Choroid plexus epithelial cell (primary cell): Measurements from ENCODE around the gene TSPAN19.

Experiments
- DNase-seq: peaks from one replicate; pipeline ENCODE4 v3.0.0-alpha.2; 2010; ENCODE audit warnings: low read depth
- H3K4me3 ChIP-seq: 2 replicates; pipeline ENCODE4 v1.5.1; 2011; ENCODE audit warnings: low read depth, mild to moderate bottlenecking, control low read depth, low read length, moderate library complexity
- TF ChIP-seq, protein P1 (sequence below): conservative IDR thresholded peaks from 2 replicates; pipeline ENCODE4 v1.5.1; 2011; ENCODE audit warnings: low read depth, mild to moderate bottlenecking, control low read depth, inconsistent platforms, low read length, moderate library complexity

Gene TSPAN19

DNA sequence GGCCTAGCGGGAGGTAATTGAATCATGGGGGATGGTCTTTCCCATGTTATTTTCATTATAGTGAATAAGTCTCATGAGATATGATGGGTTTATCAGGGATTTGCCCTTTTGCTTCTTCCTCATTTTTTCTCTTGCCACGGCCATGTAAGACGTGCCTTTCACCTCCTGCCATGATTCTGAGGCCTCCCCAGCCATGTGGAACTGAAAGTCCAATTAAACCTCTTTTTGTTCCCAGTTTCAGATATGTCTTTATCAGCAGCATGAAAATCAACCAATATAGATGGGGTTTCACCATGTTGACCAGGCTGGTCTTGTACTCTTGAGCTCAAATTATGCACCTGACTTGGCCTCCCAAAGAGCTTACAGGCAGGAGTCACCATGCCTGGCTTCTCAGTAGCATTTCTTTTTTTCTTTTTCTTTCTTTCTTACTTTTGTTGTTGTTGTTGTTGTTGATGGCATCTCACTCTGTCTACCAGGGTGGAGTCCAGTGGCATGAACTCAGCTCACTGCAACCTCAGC, 33.2 kb downstream of the TSPAN19 start:
- DNase-seq: no peak
- TF ChIP-seq, protein P1, sequence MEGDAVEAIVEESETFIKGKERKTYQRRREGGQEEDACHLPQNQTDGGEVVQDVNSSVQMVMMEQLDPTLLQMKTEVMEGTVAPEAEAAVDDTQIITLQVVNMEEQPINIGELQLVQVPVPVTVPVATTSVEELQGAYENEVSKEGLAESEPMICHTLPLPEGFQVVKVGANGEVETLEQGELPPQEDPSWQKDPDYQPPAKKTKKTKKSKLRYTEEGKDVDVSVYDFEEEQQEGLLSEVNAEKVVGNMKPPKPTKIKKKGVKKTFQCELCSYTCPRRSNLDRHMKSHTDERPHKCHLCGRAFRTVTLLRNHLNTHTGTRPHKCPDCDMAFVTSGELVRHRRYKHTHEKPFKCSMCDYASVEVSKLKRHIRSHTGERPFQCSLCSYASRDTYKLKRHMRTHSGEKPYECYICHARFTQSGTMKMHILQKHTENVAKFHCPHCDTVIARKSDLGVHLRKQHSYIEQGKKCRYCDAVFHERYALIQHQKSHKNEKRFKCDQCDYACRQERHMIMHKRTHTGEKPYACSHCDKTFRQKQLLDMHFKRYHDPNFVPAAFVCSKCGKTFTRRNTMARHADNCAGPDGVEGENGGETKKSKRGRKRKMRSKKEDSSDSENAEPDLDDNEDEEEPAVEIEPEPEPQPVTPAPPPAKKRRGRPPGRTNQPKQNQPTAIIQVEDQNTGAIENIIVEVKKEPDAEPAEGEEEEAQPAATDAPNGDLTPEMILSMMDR: no peak
- H3K4me3 ChIP-seq: no peak overlapping the region

DNA sequence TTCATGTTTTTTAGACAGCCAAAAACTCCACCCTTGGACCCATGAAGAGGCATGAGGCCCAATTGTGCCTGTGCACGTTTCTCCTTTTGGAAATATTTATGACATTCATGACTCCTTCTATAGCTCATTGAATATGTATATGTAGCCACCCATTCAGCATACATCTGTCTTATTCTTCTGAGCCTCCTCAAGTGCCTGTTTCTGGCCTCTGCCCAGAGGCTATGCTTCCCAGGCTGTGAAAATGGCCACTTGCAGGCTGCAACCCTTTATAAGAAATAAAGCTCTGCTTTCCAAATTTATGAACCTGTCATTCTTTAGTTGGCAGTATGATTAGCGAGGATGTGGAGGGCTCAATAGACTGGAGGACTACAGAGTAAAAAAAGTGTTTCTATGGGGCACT, 35.3 kb downstream of the TSPAN19 start:
- no peak for DNase-seq
- TF ChIP-seq, protein P1: no peak
- H3K4me3 ChIP-seq: no peak overlapping the region

DNA sequence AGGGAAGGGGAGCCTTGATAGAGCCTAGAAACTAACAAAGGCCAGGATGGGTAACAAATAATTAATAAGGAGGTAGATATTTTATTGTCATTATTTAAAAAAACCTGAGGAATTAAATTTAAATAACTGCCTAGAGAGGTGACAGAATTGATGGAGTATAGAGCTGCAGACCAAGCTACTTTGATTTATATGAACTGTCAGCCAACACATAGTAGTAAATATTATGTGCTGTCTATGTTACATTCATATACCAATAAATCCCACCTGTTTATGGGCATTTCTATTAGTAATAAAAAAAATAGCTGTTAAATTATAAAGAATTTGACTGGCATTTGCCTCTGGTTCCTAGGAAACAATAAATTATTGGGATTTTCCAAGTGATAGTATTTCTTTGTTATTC, 37.7 kb downstream of the TSPAN19 start:
- no peak for DNase-seq
- TF ChIP-seq, protein P1: no peak
- no peak overlapping the region for H3K4me3 ChIP-seq

DNA sequence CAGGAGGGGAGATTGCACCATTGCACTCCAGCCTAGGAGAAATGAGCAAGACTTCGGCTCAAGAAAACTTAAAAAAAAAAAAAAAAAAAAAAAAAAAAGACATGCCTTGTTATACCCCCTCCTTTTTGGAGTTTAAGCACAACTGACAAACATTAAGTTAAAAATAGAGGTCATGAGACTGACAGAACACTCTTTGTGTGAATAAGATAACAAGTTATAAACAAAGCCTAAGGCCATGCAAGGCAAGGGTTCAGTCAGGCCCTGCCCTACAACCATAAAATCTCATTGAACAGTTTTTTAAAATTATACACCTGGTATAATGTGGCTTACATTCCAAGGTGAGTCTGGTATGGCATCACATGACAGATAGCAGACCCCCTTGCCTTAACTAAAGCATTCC, 39.3 kb downstream of the TSPAN19 start:
- DNase-seq: no peak
- TF ChIP-seq, protein P1: no peak
- H3K4me3 ChIP-seq: no peak overlapping the region

DNA sequence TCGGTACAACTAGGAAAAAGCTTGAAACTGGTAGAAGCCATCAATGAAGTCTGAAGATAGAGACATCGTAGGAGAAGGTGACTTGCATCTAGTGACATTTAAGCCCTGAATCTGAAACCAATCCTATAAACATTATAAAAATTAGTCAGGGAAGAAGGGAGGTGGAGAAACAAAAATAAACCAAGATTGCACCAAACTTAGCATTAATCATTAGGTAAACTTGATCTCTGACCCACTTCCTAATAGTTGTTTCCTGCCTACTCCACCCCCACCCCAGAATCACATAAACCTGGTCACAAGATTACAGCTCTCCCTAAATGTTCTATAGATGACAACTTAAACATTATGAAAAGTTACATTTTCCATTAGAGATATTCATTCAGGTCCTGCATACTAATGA, 40.4 kb downstream of the TSPAN19 start:
- peak; percentile 37 for DNase-seq
- H3K4me3 ChIP-seq: no peak overlapping the region
- TF ChIP-seq, protein P1: no peak

DNA sequence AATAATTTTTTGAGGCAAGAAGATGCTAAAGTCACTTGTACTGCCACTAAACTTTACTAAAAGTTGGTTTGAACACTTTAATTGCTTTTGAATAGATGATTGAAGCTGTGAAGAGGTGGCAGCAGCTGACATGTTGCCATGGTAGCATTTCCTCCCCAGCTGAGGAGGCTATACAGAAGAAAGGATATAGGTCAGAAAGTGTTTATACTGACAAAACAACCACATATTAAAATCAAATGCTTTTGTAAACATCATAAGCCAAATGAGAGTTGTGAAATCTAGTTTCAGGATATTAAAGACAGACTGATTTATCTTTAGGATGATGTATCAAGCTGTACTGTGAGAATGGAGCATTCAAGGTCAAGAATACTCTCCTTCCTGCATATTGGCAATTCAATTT, 41.7 kb downstream of the TSPAN19 start:
- DNase-seq: peak; percentile 51
- TF ChIP-seq, protein P1: no peak
- H3K4me3 ChIP-seq: no peak overlapping the region

DNA sequence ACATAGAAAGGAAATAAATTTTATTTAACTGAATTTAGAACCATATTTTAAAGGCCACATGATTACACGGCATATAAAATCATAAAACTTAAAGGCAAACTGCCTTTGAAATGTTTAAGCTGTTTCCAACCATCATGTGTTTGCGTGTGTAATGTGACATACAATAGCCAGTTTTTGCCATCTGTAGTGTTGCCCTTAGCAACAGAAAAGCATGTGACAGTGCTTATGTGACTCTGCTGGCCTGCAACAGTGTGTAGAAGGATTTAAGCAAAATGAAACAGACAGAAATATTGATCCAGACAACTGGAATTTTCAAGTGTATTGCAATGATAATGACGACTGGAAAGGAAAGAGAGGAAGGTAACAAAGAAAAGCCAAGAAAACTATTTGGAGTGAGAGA, 49.5 kb downstream of the TSPAN19 start:
- TF ChIP-seq, protein P1: no peak
- H3K4me3 ChIP-seq: no peak overlapping the region
- DNase-seq: no peak
